ENCODE measurements around the gene ACMSD.
"Not testable (repeated sequence)": the region's sequence is repeated elsewhere in the genome, so short reads cannot be mapped to it uniquely, and the experiment has no call there.

The ACMSD gene

GRCh38 chr2:134838143-134838620 lies at the start of gene ACMSD:
TSS of gene ACMSD (plus strand) at chr2:134838616. CDS start at chr2:134838683, 67 bp downstream.
- DNase-seq (ENCODE audit: low read depth in 2 of 2, low spot score in 1 of 2): no peak

- no peak for DNase-seq (ENCODE audit: low read depth in 2 of 2, low spot score in 1 of 2)
Observed at GRCh38 chr2:134790487-134790886, 47.9 kb upstream of the ACMSD start.

GRCh38 chr2:134791616-134792015 lies 46.8 kb upstream of the ACMSD start:
- DNase-seq (ENCODE audit: low read depth in 2 of 2, low spot score in 1 of 2): no peak

- DNase-seq (ENCODE audit: low read depth in 2 of 2, low spot score in 1 of 2): no peak
Observed at GRCh38 chr2:134792186-134792585, 46.2 kb upstream of the ACMSD start.

- no peak for DNase-seq (ENCODE audit: low read depth in 2 of 2, low spot score in 1 of 2)
Observed at GRCh38 chr2:134795765-134796164, 42.7 kb upstream of the ACMSD start.

- DNase-seq (ENCODE audit: low read depth in 2 of 2, low spot score in 1 of 2): no peak
Observed at GRCh38 chr2:134796373-134796772, 42.0 kb upstream of the ACMSD start.

GRCh38 chr2:134799936-134800335 lies 38.5 kb upstream of the ACMSD start:
- DNase-seq (ENCODE audit: low read depth in 2 of 2, low spot score in 1 of 2): no peak

GRCh38 chr2:134800341-134800740 lies 38.1 kb upstream of the ACMSD start:
- DNase-seq (ENCODE audit: low read depth in 2 of 2, low spot score in 1 of 2): no peak

- DNase-seq (ENCODE audit: low read depth in 2 of 2, low spot score in 1 of 2): not testable (repeated sequence)
Observed at GRCh38 chr2:134803609-134804405, 34.6 kb upstream of the ACMSD start.

GRCh38 chr2:134815741-134816140 lies 22.7 kb upstream of the ACMSD start:
- no peak for DNase-seq (ENCODE audit: low read depth in 2 of 2, low spot score in 1 of 2)

- no peak for DNase-seq (ENCODE audit: low read depth in 2 of 2, low spot score in 1 of 2)
Observed at GRCh38 chr2:134818321-134818720, 20.1 kb upstream of the ACMSD start.

- no peak for DNase-seq (ENCODE audit: low read depth in 2 of 2, low spot score in 1 of 2)
Observed at GRCh38 chr2:134819334-134819733, 19.1 kb upstream of the ACMSD start.

- DNase-seq (ENCODE audit: low read depth in 2 of 2, low spot score in 1 of 2): no peak
Observed at GRCh38 chr2:134823431-134823830, 15.0 kb upstream of the ACMSD start.

GRCh38 chr2:134823832-134824231 lies 14.6 kb upstream of the ACMSD start:
- DNase-seq (ENCODE audit: low read depth in 2 of 2, low spot score in 1 of 2): no peak

GRCh38 chr2:134825716-134826115 lies 12.7 kb upstream of the ACMSD start:
- DNase-seq (ENCODE audit: low read depth in 2 of 2, low spot score in 1 of 2): not testable (repeated sequence)

- no peak for DNase-seq (ENCODE audit: low read depth in 2 of 2, low spot score in 1 of 2)
Observed at GRCh38 chr2:134835471-134835870, 2.9 kb upstream of the ACMSD start.

- no peak for DNase-seq (ENCODE audit: low read depth in 2 of 2, low spot score in 1 of 2)
Observed at GRCh38 chr2:134836986-134837385, 1.4 kb upstream of the ACMSD start.

GRCh38 chr2:134839649-134840048 lies 1.2 kb downstream of the ACMSD start:
- no peak for DNase-seq (ENCODE audit: low read depth in 2 of 2, low spot score in 1 of 2)

GRCh38 chr2:134842930-134843490 lies 4.6 kb downstream of the ACMSD start:
- DNase-seq (ENCODE audit: low read depth in 2 of 2, low spot score in 1 of 2): no peak

GRCh38 chr2:134843968-134844367 lies 5.6 kb downstream of the ACMSD start:
- no peak for DNase-seq (ENCODE audit: low read depth in 2 of 2, low spot score in 1 of 2)

GRCh38 chr2:134845028-134845427 lies 6.6 kb downstream of the ACMSD start:
- DNase-seq (ENCODE audit: low read depth in 2 of 2, low spot score in 1 of 2): no peak

- DNase-seq (ENCODE audit: low read depth in 2 of 2, low spot score in 1 of 2): no peak
Observed at GRCh38 chr2:134845719-134846118, 7.3 kb downstream of the ACMSD start.

- no peak for DNase-seq (ENCODE audit: low read depth in 2 of 2, low spot score in 1 of 2)
Observed at GRCh38 chr2:134846213-134846612, 7.8 kb downstream of the ACMSD start.
